Right cardiac atrium (tissue), 5 donors: ENCODE measurements around the gene GLYATL3. TPM values are rescaled to one million over a fixed set of nuclear protein-coding genes. Genes with fewer than 3 reads are reported as not detected.

Experiments
- ATAC-seq, 2 donors: fragments of 200-7000 bp; cut with Tn5 transposase; one replicate each; pipeline versions ENCODE4 v1.8.0 to v1.9.1; 2020; ENCODE audit warnings: moderate library complexity in 2 of 2, mild to moderate bottlenecking in 1 of 2
- DNase-seq, 3 donors: peaks; one replicate each; pipeline ENCODE4 v3.0.0-alpha.2; 2020
- H3K27ac ChIP-seq: one replicate; pipeline ENCODE4 v1.5.1; 2013; ENCODE audit warnings: mild to moderate bottlenecking, low read length, control low read depth, moderate library complexity
- H3K27me3 ChIP-seq: one replicate; pipeline ENCODE4 v1.6.1; 2013; ENCODE audit not compliant: control insufficient read depth, insufficient read depth
- H3K4me1 ChIP-seq: one replicate; pipeline ENCODE4 v1.6.1; 2013; ENCODE audit warnings: low read length; ENCODE audit not compliant: control insufficient read depth, insufficient read depth
- H3K4me3 ChIP-seq: one replicate; pipeline ENCODE4 v1.5.1; 2013; ENCODE audit warnings: low read length, control low read depth
- H3K9me3 ChIP-seq: one replicate; pipeline ENCODE4 v1.6.1; 2013; ENCODE audit warnings: low read length; ENCODE audit not compliant: control insufficient read depth
- WGBS: extraction: QIAGEN DNeasy Blood & Tissue Kit; methylation state at CpG from one replicate; pipeline ENCODE4 v1.1.7; 2013; 5-methylcytosine and 5-hydroxymethylcytosine counted together
- intact Hi-C, 4 donors: fragments of 100-400 bp; cut with DNase I; formaldehyde crosslinking; loops; one replicate each; pipeline versions ENCODE4 v1.11.0 to v1.14.0; 2022 to 2023
- polyA plus RNA-seq: library from polyadenylated mRNA; stranded (reverse); fragments of 200-250 nt; gene quantifications from one replicate; pipeline ENCODE4 v1.2.3, GENCODE V29; 2013
- total RNA-seq, 4 donors: library from RNA; stranded (reverse); fragmentation: NEBNext Ultra II Directional; extraction: Animal tissue kit (Norgen Biotek cat#: 25700); gene quantifications; one replicate each; pipeline ENCODE4 v1.2.1, GENCODE V29; 2021
- donor health status: healthy with polysubstance abuse.
- donor health status: DM: no; HTN: yes; CAD: no.
- donor health status: DM: no; HTN: no; CAD: no.
- donor health status: DM: no; HTN: yes; CAD: no; lungs with severe emphysema.
- donor health status: DM: yes; HTN: yes; CAD: no.

GLYATL3 gene
- total and polyA plus RNA-seq, 5 donors: not detected

GRCh38 chr6:49530141-49530776, 30.5 kb downstream of the GLYATL3 start:
- H3K27me3 ChIP-seq: no peaks in the 10 kb centered on the region
- H3K27ac ChIP-seq: no peak overlapping the region
- no peak overlapping the region for H3K4me3 ChIP-seq
- DNase-seq: no peak
- H3K4me1 ChIP-seq: no peaks in the 10 kb centered on the region
- no peak for ATAC-seq
- no peaks in the 10 kb centered on the region for H3K9me3 ChIP-seq
- intact Hi-C loops: loop anchor here (5.0 to 10.0 kb wide), 4 partner anchors 65 to 325 kb away; no protein-coding TSS in a partner anchor
- 73% methylated on average over 2 of the region's 2 CpGs for WGBS

GRCh38 chr6:49531774-49532569, 32.2 kb downstream of the GLYATL3 start:
- no peaks in the 10 kb centered on the region for H3K9me3 ChIP-seq
- H3K27ac ChIP-seq: no peak overlapping the region
- no peaks in the 10 kb centered on the region for H3K4me1 ChIP-seq
- H3K27me3 ChIP-seq: no peaks in the 10 kb centered on the region
- DNase-seq (no peak), ATAC-seq (peak; percentile 62 to 69)
- 7% methylated on average over 3 of the region's 3 CpGs for WGBS
- H3K4me3 ChIP-seq: no peak overlapping the region
- intact Hi-C loops: loop anchor here (5.0 to 10.0 kb wide), 4 partner anchors 63 to 323 kb away; no protein-coding TSS in a partner anchor

- no peak overlapping the region for H3K4me3 ChIP-seq
- H3K4me1 ChIP-seq: no peaks in the 10 kb centered on the region
- DNase-seq: no peak
- no peaks in the 10 kb centered on the region for H3K9me3 ChIP-seq
- H3K27me3 ChIP-seq: no peaks in the 10 kb centered on the region
- no peak overlapping the region for H3K27ac ChIP-seq
- intact Hi-C loops: loop anchor here in 1 of 4 donors (10.0 kb wide), 2 partner anchors 59 to 319 kb away; no protein-coding TSS in a partner anchor
- WGBS: 85% methylated on average over 5 of the region's 5 CpGs
- ATAC-seq: no peak
Measured at GRCh38 chr6:49535795-49536194, 36.1 kb downstream of the GLYATL3 start.

GRCh38 chr6:49539102-49539501, 39.4 kb downstream of the GLYATL3 start:
- DNase-seq (no peak), ATAC-seq (no peak)
- intact Hi-C loops: loop anchor here in 1 of 4 donors (10.0 kb wide), 2 partner anchors 56 to 316 kb away; no protein-coding TSS in a partner anchor
- no peaks in the 10 kb centered on the region for H3K9me3 ChIP-seq
- no peak overlapping the region for H3K4me3 ChIP-seq
- WGBS: 99% methylated on average over 3 of the region's 3 CpGs
- no peaks in the 10 kb centered on the region for H3K4me1 ChIP-seq
- H3K27me3 ChIP-seq: no peaks in the 10 kb centered on the region
- H3K27ac ChIP-seq: no peak overlapping the region

- no peak overlapping the region for H3K27ac ChIP-seq
- H3K4me1 ChIP-seq: no peaks in the 10 kb centered on the region
- H3K27me3 ChIP-seq: no peaks in the 10 kb centered on the region
- no peaks in the 10 kb centered on the region for H3K9me3 ChIP-seq
- no peak overlapping the region for H3K4me3 ChIP-seq
- DNase-seq (no peak), ATAC-seq (no peak)
- intact Hi-C loops: no loop called here
Measured at GRCh38 chr6:49540614-49541013, 40.9 kb downstream of the GLYATL3 start.

GRCh38 chr6:49541210-49541724, 41.5 kb downstream of the GLYATL3 start:
- 40% methylated on average over 1 of the region's 1 CpG for WGBS
- intact Hi-C loops: no loop called here
- Histone ChIP-seq H3K27ac (no peak overlapping the region), H3K4me3 (no peak overlapping the region), H3K9me3 (no peaks in the 10 kb centered on the region), H3K4me1 (no peaks in the 10 kb centered on the region), H3K27me3 (no peaks in the 10 kb centered on the region)
- DNase-seq (no peak), ATAC-seq (peak in 1 of 2 donors; percentile 36)

GRCh38 chr6:49541936-49542335, 42.2 kb downstream of the GLYATL3 start:
- no peak for ATAC-seq
- H3K27ac ChIP-seq: no peak overlapping the region
- no peaks in the 10 kb centered on the region for H3K4me1 ChIP-seq
- 66% methylated on average over 3 of the region's 3 CpGs for WGBS
- no peaks in the 10 kb centered on the region for H3K27me3 ChIP-seq
- intact Hi-C loops: no loop called here
- DNase-seq: no peak
- H3K9me3 ChIP-seq: no peaks in the 10 kb centered on the region
- H3K4me3 ChIP-seq: no peak overlapping the region

GRCh38 chr6:49543087-49543858, 43.5 kb downstream of the GLYATL3 start:
- 64% methylated on average over 7 of the region's 7 CpGs for WGBS
- Histone ChIP-seq H3K27me3 (no peaks in the 10 kb centered on the region), H3K27ac (no peak overlapping the region), H3K4me3 (no peak overlapping the region), H3K9me3 (no peaks in the 10 kb centered on the region), H3K4me1 (no peaks in the 10 kb centered on the region)
- DNase-seq: no peak
- intact Hi-C loops: no loop called here
- ATAC-seq: no peak

- 76% methylated on average over 1 of the region's 1 CpG for WGBS
- ATAC-seq (no peak), DNase-seq (no peak)
- Histone ChIP-seq H3K9me3 (no peaks in the 10 kb centered on the region), H3K4me1 (no peaks in the 10 kb centered on the region), H3K27me3 (no peaks in the 10 kb centered on the region), H3K4me3 (no peak overlapping the region), H3K27ac (no peak overlapping the region)
- intact Hi-C loops: no loop called here
Measured at GRCh38 chr6:49546331-49546730, 46.6 kb downstream of the GLYATL3 start.

- ATAC-seq (no peak), DNase-seq (no peak)
- no peak overlapping the region for H3K4me3 ChIP-seq
- H3K9me3 ChIP-seq: no peaks in the 10 kb centered on the region
- WGBS: 79% methylated on average over 5 of the region's 5 CpGs
- no peaks in the 10 kb centered on the region for H3K4me1 ChIP-seq
- no peak overlapping the region for H3K27ac ChIP-seq
- H3K27me3 ChIP-seq: no peaks in the 10 kb centered on the region
- intact Hi-C loops: no loop called here
Measured at GRCh38 chr6:49548613-49549304, 49.0 kb downstream of the GLYATL3 start.
